ENCODE results near the gene PTN. TPM values are rescaled to one million over a fixed set of nuclear protein-coding genes. Genes with fewer than 3 reads are reported as not detected.

PTN gene
- total RNA-seq, 4 donors from 2014 or later = 20.2 to 118 (median 59.4) TPM

DNA sequence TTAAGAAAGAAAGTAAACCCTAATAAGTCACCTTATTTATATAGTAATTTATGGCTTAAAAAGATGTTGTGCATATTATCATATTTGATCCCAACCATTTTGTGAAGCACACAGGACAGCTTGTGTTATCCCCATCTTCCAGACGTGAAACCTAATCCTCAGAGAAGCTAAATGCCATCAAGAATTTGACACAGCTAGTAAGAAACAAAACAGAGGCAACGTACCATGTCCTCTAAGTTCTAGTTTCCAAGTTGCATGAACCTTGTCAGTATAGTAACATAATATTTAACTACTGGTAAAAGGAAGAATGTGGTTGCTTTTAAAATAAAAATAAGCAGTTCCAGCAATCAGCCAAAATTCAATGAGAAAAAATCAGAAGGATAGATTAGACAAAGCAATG, 41.5 kb downstream of the PTN start:
- no peaks in the 10 kb centered on the region for H3K9me3 ChIP-seq
- no peak overlapping the region for H3K27ac ChIP-seq
- no peaks in the 10 kb centered on the region for H3K27me3 ChIP-seq
- intact Hi-C loops (cut with DNase I; ENCODE audit: low total_unique reads) = no loop called here
- no peaks in the 10 kb centered on the region for H3K36me3 ChIP-seq
- TF ChIP-seq, protein P1, sequence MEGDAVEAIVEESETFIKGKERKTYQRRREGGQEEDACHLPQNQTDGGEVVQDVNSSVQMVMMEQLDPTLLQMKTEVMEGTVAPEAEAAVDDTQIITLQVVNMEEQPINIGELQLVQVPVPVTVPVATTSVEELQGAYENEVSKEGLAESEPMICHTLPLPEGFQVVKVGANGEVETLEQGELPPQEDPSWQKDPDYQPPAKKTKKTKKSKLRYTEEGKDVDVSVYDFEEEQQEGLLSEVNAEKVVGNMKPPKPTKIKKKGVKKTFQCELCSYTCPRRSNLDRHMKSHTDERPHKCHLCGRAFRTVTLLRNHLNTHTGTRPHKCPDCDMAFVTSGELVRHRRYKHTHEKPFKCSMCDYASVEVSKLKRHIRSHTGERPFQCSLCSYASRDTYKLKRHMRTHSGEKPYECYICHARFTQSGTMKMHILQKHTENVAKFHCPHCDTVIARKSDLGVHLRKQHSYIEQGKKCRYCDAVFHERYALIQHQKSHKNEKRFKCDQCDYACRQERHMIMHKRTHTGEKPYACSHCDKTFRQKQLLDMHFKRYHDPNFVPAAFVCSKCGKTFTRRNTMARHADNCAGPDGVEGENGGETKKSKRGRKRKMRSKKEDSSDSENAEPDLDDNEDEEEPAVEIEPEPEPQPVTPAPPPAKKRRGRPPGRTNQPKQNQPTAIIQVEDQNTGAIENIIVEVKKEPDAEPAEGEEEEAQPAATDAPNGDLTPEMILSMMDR (IDR thresholded peaks at IDR 0.05) = no peak
- no peak for TF ChIP-seq POLR2A (IDR thresholded peaks at IDR 0.05)
- no peak overlapping the region for H3K4me3 ChIP-seq
- no peak for DNase-seq
- H3K4me1 ChIP-seq = no peaks in the 10 kb centered on the region

DNA sequence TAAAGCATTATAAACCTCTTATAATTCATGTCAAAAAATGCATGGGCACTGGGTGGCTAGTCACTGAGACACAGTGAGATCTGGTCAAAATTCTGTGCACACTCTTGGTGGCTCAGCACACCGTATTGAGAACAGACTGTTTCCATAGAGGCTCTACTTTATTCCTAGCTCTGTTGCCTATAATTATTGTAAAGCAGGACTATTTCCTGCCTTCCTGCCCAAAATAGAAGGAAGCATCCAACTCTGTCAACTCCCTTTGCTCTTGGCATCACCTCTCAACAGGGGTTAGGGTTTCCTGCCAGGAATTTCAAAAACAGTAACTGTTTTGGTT, 45.1 kb downstream of the PTN start:
- Histone ChIP-seq H3K27me3 (no peaks in the 10 kb centered on the region), H3K27ac (no peak overlapping the region), H3K4me1 (no peaks in the 10 kb centered on the region), H3K9me3 (no peaks in the 10 kb centered on the region), H3K36me3 (no peaks in the 10 kb centered on the region), H3K4me3 (no peak overlapping the region)
- TF ChIP-seq, protein P1 (IDR thresholded peaks at IDR 0.05) = no peak
- no peak for TF ChIP-seq POLR2A (IDR thresholded peaks at IDR 0.05)
- DNase-seq = no peak
- intact Hi-C loops (cut with DNase I; ENCODE audit: low total_unique reads) = no loop called here

DNA sequence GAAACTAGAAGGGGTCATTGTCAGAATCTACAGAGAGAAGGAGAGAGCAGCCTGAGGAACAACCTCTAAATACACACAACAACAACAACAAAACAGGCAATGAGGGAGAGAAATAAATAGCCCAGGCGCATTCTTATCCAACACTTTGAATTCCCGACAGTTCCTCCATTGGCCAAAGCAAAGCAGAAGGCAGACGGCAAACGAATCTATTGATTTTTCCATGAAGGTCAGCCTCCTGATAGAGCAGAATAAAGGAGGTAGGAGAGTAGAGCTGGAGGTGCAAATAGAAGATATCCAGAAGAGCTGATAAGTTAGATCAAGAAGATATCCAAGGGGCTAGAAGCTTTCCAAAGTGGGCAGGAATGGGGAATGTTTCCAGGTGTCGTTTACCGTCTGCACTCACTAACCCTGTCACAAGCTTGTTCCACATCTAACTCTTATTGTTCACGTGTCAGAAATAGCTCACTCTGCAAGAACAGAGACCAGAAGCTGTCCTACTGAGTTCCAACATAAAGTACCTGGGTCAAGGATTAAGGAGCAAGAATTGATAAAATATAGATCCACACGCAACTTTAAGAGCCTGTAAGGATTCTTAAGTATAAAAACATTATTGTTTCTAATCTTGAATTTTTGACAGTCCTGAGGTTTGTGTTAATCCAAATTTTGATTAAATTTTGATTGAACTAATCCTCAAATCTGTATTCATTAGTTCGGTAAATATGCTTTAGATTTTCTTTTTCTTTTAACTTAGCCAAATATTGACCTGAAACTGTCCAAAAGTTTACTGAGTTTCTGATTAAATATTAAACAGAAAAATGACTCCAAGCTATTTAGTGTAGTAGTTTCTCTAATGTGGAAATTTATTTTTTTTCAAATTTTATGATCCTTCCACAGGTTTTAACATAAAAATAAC, 45.7 kb downstream of the PTN start:
- TF ChIP-seq, protein P1 (IDR thresholded peaks at IDR 0.05) = no peak
- no peak for TF ChIP-seq POLR2A (IDR thresholded peaks at IDR 0.05)
- H3K9me3 ChIP-seq = no peaks in the 10 kb centered on the region
- no peak overlapping the region for H3K27ac ChIP-seq
- H3K4me1 ChIP-seq = no peaks in the 10 kb centered on the region
- no peaks in the 10 kb centered on the region for H3K27me3 ChIP-seq
- intact Hi-C loops (cut with DNase I; ENCODE audit: low total_unique reads) = no loop called here
- no peak for DNase-seq
- H3K4me3 ChIP-seq = no peak overlapping the region
- no peaks in the 10 kb centered on the region for H3K36me3 ChIP-seq

DNA sequence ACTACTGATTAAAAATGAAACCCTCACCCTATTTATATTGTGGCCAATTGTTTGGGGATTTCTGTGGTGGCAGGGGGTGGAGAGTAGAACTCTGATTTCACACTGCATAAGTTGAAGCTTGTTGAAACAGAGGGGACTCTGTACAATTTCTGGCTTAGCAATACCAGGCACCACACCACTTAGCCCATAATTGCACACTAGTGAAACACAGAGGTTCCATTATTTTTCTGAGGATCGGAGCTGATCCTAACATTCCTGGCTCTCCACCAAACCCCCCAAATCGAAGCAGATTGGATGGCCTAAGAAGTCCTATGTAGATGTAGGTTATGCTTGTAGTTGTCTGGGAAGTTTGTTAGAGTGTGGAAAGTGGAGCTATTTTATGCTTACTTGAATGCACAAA, 47.0 kb downstream of the PTN start:
- Histone ChIP-seq H3K4me3 (no peak overlapping the region), H3K36me3 (no peaks in the 10 kb centered on the region), H3K9me3 (no peaks in the 10 kb centered on the region), H3K27ac (no peak overlapping the region), H3K4me1 (no peaks in the 10 kb centered on the region), H3K27me3 (no peaks in the 10 kb centered on the region)
- TF ChIP-seq POLR2A (IDR thresholded peaks at IDR 0.05) = no peak
- TF ChIP-seq, protein P1 (IDR thresholded peaks at IDR 0.05) = no peak
- no peak for DNase-seq
- intact Hi-C loops (cut with DNase I; ENCODE audit: low total_unique reads) = no loop called here

DNA sequence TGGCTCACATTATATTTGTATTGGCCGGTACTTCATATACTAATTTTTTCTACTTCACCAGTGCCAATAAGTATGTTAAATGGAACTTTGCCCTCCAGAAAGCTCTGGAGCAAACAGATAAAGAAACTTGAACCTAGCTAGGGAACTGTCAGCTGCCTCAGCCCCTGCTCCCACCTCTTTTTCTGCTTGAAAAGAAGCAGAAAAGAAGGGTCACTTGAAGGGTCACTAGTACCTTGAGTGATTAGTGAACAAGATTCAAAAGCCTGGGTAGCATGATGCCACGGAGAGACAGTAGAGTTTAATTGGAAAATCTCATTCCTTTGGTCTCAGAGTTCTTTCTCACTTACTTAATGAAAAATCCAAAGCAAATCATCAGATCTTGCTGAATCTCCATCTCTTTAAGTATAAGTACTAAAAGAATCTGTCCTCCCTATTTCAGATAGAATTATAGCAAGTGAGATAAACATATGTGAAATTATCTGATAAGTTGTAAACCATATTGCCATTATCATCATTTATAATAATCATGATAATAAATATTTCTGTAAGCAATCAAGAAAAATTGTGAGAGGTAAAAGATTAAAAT, 47.7 kb downstream of the PTN start:
- H3K4me1 ChIP-seq = no peaks in the 10 kb centered on the region
- no peak overlapping the region for H3K4me3 ChIP-seq
- intact Hi-C loops (cut with DNase I; ENCODE audit: low total_unique reads) = no loop called here
- H3K9me3 ChIP-seq = no peaks in the 10 kb centered on the region
- no peak for DNase-seq
- TF ChIP-seq POLR2A (IDR thresholded peaks at IDR 0.05) = no peak
- TF ChIP-seq, protein P1 (IDR thresholded peaks at IDR 0.05) = no peak
- no peaks in the 10 kb centered on the region for H3K36me3 ChIP-seq
- no peaks in the 10 kb centered on the region for H3K27me3 ChIP-seq
- H3K27ac ChIP-seq = no peak overlapping the region

Measured in uterus (tissue), 4 donors.